OCI-LY7 (cell line): ENCODE results near the gene AKAP12. TPM values are rescaled to one million over a fixed set of nuclear protein-coding genes. Genes with fewer than 3 reads are reported as not detected.

Experiments
- BruUV-seq: library from RNA; stranded (reverse); fragments of 400-500 nt; replicated peaks from 2 replicates; lab custom pipeline; 2021; lab: Mats Ljungman, UMichigan
- CTCF ChIA-PET: fragments of 300-600 bp; sonication (Branson Sonifier 250); formaldehyde crosslinking; loops from one replicate; lab custom pipeline; 2022; ENCODE audit warnings: antibody characterized with exemption; ENCODE audit not compliant: unreplicated experiment; lab: Charles Lee
- POLR2A ChIA-PET: fragments of 300-600 bp; sonication (Branson Sonifier 250); formaldehyde crosslinking; loops from one replicate; lab custom pipeline; 2022; ENCODE audit warnings: antibody characterized with exemption; lab: Charles Lee
- DNase-seq: peaks from one replicate; pipeline ENCODE4 v3.0.0-alpha.2; 2015; ENCODE audit warnings: low spot score
- H2AFZ ChIP-seq: fragments of 200-600 bp; sonication (generic), shearing (Covaris generic); 2 replicates; pipeline ENCODE4 v1.6.1; 2014; ENCODE audit warnings: mild to moderate bottlenecking, antibody characterized with exemption, low read length, moderate library complexity
- H3K27ac ChIP-seq: fragments of 200-600 bp; sonication (generic); 2 replicates; pipeline ENCODE4 v1.5.1; 2014; ENCODE audit warnings: mixed run types, low read depth, mild to moderate bottlenecking, moderate library complexity, low read length, inconsistent platforms; ENCODE audit not compliant: poor library complexity, severe bottlenecking
- H3K36me3 ChIP-seq: fragments of 200-600 bp; sonication (generic); 2 replicates; pipeline ENCODE4 v1.6.1; 2014; ENCODE audit warnings: mild to moderate bottlenecking, antibody characterized with exemption, low read length, moderate library complexity, mixed read lengths; ENCODE audit not compliant: insufficient read depth
- H3K4me1 ChIP-seq: fragments of 200-600 bp; sonication (generic); 2 replicates; pipeline ENCODE4 v1.5.1; 2014; ENCODE audit warnings: mild to moderate bottlenecking, low read length; ENCODE audit not compliant: insufficient read depth, poor library complexity, severe bottlenecking
- H3K4me2 ChIP-seq: fragments of 200-600 bp; sonication (generic); 2 replicates; pipeline ENCODE4 v1.6.1; 2014; ENCODE audit warnings: mild to moderate bottlenecking, low read length
- H3K4me3 ChIP-seq: fragments of 200-600 bp; sonication (generic); 2 replicates; pipeline ENCODE4 v1.5.1; 2014; ENCODE audit warnings: mild to moderate bottlenecking, low read depth, low read length; ENCODE audit not compliant: poor library complexity, severe bottlenecking
- H3K79me2 ChIP-seq: fragments of 200-600 bp; sonication (generic); 2 replicates; pipeline ENCODE4 v1.6.1; 2016; ENCODE audit warnings: low read depth, mild to moderate bottlenecking, low read length, moderate library complexity, mixed read lengths; ENCODE audit not compliant: insufficient read depth
- H3K9me2 ChIP-seq: fragments of 200-600 bp; sonication (generic); 2 replicates; pipeline ENCODE4 v1.6.1; 2016; ENCODE audit warnings: mild to moderate bottlenecking, low read length, mixed read lengths; ENCODE audit not compliant: insufficient read depth
- H3K9me3 ChIP-seq: fragments of 200-600 bp; sonication (generic); 2 replicates; pipeline ENCODE4 v1.6.1; 2014; ENCODE audit warnings: mild to moderate bottlenecking, mixed run types, low read length, mixed read lengths
- H4K20me1 ChIP-seq: fragments of 200-600 bp; sonication (generic); 2 replicates; pipeline ENCODE4 v1.6.1; 2014; ENCODE audit warnings: mild to moderate bottlenecking, antibody characterized with exemption, low read length, moderate library complexity, mixed read lengths; ENCODE audit not compliant: insufficient read depth
- CTCF ChIP-seq: fragments of 200-600 bp; sonication (generic); conservative IDR thresholded peaks from 2 replicates; pipeline ENCODE4 v1.5.1; 2014; ENCODE audit warnings: mild to moderate bottlenecking, antibody characterized with exemption, low read length, moderate library complexity, mixed read lengths
- EZH2phosphoT487 ChIP-seq: fragments of 200-600 bp; sonication (generic); IDR thresholded peaks from 2 replicates; pipeline ENCODE4 v1.6.1; 2018; ENCODE audit warnings: low read depth, borderline replicate concordance, mild to moderate bottlenecking, mixed run types, antibody characterized with exemption, low read length, moderate library complexity, mixed read lengths
- intact Hi-C: fragments of 100-400 bp; cut with micrococcal nuclease; formaldehyde crosslinking; loops from one replicate; pipeline ENCODE4 v1.10.0; 2022; ENCODE audit not compliant: unreplicated experiment
- total RNA-seq, 2 experiments: library from RNA; depleted of rRNA in 1 of 2; stranded (reverse); fragments of >200 nt in 1 of 2; shearing (Covaris generic) in 1 of 2; gene quantifications; 2 replicates each; pipeline ENCODE4 v1.2.3, GENCODE V29; 2014 to 2022

Gene AKAP12
- total RNA-seq, 2 experiments from 2014 or later, result 0.23 TPM; not detected in 1

GRCh38 chr6:151213352-151213751 is 26.4 kb upstream of the AKAP12 start:
- BruUV-seq, result no TSS peak
- ChIA-PET POLR2A (no interaction called here), CTCF (no interaction called here)
- Histone ChIP-seq H3K36me3 (no peaks in the 10 kb centered on the region), H3K9me3 (peaks cover 9% of the 10 kb centered on the region), H3K4me2 (no peak overlapping the region), H4K20me1 (no peaks in the 10 kb centered on the region), H3K4me3 (no peak overlapping the region), H3K4me1 (no peaks in the 10 kb centered on the region), H3K79me2 (no peaks in the 10 kb centered on the region), H3K9me2 (no peaks in the 10 kb centered on the region), H2AFZ (no peak overlapping the region), H3K27ac (no peak overlapping the region)
- TF ChIP-seq CTCF, result no peak
- TF ChIP-seq EZH2phosphoT487, result no peak
- no peak for DNase-seq
- intact Hi-C loops, result no loop called here

GRCh38 chr6:151215999-151216398 is 23.8 kb upstream of the AKAP12 start:
- no peak overlapping the region for H3K4me2 ChIP-seq
- intact Hi-C loops, result no loop called here
- DNase-seq, result no peak
- BruUV-seq, result no TSS peak
- POLR2A ChIA-PET, result interaction anchor here (0.6 kb wide), 1 partner anchor 8 kb away, joined by 5 read pairs; no protein-coding TSS in a partner anchor
- no peaks in the 10 kb centered on the region for H3K36me3 ChIP-seq
- no peak overlapping the region for H2AFZ ChIP-seq
- H3K4me1 ChIP-seq, result no peaks in the 10 kb centered on the region
- CTCF ChIA-PET, result no interaction called here
- H4K20me1 ChIP-seq, result no peaks in the 10 kb centered on the region
- no peaks in the 10 kb centered on the region for H3K9me2 ChIP-seq
- H3K79me2 ChIP-seq, result no peaks in the 10 kb centered on the region
- H3K4me3 ChIP-seq, result no peak overlapping the region
- H3K27ac ChIP-seq, result no peak overlapping the region
- peaks cover 4% of the 10 kb centered on the region; the same call in 1 of the 2 replicates for H3K9me3 ChIP-seq
- TF ChIP-seq CTCF (no peak), EZH2phosphoT487 (no peak)

GRCh38 chr6:151216804-151217203 is 23.0 kb upstream of the AKAP12 start:
- TF ChIP-seq EZH2phosphoT487, result no peak
- no peak for TF ChIP-seq CTCF
- H3K27ac ChIP-seq, result no peak overlapping the region
- no peaks in the 10 kb centered on the region for H3K4me1 ChIP-seq
- ChIA-PET CTCF (interaction anchor here (0.6 kb wide), 1 partner anchor 79 kb away, joined by 3 read pairs; no protein-coding TSS in a partner anchor), POLR2A (no interaction called here)
- H3K79me2 ChIP-seq, result no peaks in the 10 kb centered on the region
- no peaks in the 10 kb centered on the region for H3K9me2 ChIP-seq
- no peaks in the 10 kb centered on the region for H4K20me1 ChIP-seq
- intact Hi-C loops, result no loop called here
- no peak overlapping the region for H3K4me2 ChIP-seq
- DNase-seq, result no peak
- H3K36me3 ChIP-seq, result no peaks in the 10 kb centered on the region
- no peak overlapping the region for H3K4me3 ChIP-seq
- H2AFZ ChIP-seq, result no peak overlapping the region
- no peaks in the 10 kb centered on the region for H3K9me3 ChIP-seq
- no TSS peak for BruUV-seq
